ENCODE results near the gene DLGAP1. TPM values are rescaled to one million over a fixed set of nuclear protein-coding genes. Genes with fewer than 3 reads are reported as not detected.

The DLGAP1 gene
- total and polyA plus RNA-seq, 10 donors, result 0.11 to 6.0 (median 2.1) TPM

DNA sequence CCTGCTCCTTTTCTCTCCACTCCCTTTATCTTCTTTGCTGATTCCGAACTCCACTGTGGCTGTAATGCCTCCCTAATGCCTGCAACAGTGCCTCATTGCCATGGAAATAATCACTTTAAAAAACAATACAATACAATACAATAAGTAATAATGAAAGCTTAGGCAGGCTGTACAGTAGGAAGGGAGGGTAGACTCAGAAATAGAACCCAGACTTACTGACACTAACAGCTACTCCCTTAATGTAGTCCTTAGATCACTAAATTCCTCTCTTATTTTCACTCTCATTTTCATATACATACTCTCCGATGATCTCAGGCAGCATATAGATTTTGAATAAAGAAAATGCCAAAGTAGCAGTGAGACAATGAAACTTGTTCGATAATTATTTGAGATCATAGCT is 70.2 kb downstream of the DLGAP1 start:
- no peak for DNase-seq
- TF ChIP-seq POLR2A (IDR thresholded peaks at IDR 0.05), result no peak
- no peak for TF ChIP-seq POLR2AphosphoS5 (IDR thresholded peaks at IDR 0.05)
- TF ChIP-seq, protein P1, sequence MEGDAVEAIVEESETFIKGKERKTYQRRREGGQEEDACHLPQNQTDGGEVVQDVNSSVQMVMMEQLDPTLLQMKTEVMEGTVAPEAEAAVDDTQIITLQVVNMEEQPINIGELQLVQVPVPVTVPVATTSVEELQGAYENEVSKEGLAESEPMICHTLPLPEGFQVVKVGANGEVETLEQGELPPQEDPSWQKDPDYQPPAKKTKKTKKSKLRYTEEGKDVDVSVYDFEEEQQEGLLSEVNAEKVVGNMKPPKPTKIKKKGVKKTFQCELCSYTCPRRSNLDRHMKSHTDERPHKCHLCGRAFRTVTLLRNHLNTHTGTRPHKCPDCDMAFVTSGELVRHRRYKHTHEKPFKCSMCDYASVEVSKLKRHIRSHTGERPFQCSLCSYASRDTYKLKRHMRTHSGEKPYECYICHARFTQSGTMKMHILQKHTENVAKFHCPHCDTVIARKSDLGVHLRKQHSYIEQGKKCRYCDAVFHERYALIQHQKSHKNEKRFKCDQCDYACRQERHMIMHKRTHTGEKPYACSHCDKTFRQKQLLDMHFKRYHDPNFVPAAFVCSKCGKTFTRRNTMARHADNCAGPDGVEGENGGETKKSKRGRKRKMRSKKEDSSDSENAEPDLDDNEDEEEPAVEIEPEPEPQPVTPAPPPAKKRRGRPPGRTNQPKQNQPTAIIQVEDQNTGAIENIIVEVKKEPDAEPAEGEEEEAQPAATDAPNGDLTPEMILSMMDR (IDR thresholded peaks at IDR 0.05 in 8 of 11, conservative IDR thresholded peaks at IDR 0.05 in 3 of 11), result no peak
- 23 to 41% (median 31%) methylated on average over 3 of the region's 3 CpGs for WGBS, 5 donors
- intact Hi-C loops (cut with DNase I; ENCODE audit: low total_unique reads), result no loop called here
- H3K9me3 ChIP-seq, result no peaks in the 10 kb centered on the region
- H3K27ac ChIP-seq, result no peak overlapping the region
- H3K4me3 ChIP-seq, result no peak overlapping the region
- H3K4me1 ChIP-seq, result no peaks in the 10 kb centered on the region
- no peaks in the 10 kb centered on the region for H3K27me3 ChIP-seq (replicated peaks in 1 of 7)
- H3K36me3 ChIP-seq, result no peaks in the 10 kb centered on the region

DNA sequence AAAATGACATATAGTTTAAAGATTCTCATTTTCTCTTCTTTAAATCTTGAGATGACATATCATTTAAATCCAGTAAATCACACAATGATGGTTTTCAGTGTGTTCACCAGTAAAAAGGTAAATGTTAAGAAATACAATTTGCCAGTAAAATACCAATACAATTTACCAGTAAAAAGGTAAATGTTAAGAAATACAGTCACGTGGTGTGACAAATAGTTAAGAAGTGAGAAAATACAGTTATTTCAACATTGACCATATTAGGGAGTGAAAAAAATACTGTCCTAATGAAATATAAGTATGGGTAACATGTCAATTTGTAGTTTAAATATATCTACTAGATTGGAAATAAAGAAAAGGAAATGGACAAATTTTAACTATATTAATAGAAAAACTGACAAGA is 80.5 kb downstream of the DLGAP1 start:
- Histone ChIP-seq H3K27me3 (replicated peaks in 1 of 7) (no peaks in the 10 kb centered on the region), H3K36me3 (no peaks in the 10 kb centered on the region), H3K9me3 (peaks cover 0 to 6% (median 0%) of the 10 kb centered on the region in 8 donors), H3K4me1 (no peaks in the 10 kb centered on the region), H3K27ac (no peak overlapping the region), H3K4me3 (no peak overlapping the region)
- TF ChIP-seq POLR2AphosphoS5 (IDR thresholded peaks at IDR 0.05), result no peak
- TF ChIP-seq, protein P1 (IDR thresholded peaks at IDR 0.05 in 8 of 11, conservative IDR thresholded peaks at IDR 0.05 in 3 of 11), result no peak
- no peak for TF ChIP-seq POLR2A (IDR thresholded peaks at IDR 0.05)
- DNase-seq, result no peak
- WGBS, 5 donors, result 71 to 93% (median 79%) methylated on average over 1 of the region's 1 CpG
- intact Hi-C loops (cut with DNase I; ENCODE audit: low total_unique reads), result no loop called here

DNA sequence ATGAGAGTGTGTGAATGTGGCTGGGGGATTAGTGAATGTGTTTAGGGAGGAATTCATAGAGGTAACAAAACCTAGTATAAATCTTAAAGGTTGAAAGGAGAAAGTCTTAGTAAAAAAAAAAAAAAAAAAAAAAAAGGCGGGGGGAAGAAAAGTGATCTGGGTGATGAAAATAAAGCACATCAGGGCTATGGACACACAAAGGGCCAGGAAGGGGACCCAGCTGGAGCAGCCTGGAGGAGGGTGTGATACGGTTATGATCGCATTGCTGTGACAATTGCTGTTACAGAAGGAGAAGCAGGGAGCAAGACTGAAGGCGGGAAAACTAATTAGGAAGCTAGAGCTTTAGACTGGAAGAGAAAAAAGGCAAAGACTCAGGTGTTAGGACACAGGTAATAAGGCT is 85.4 kb downstream of the DLGAP1 start:
- 65 to 75% (median 73%) methylated on average over 4 of the region's 4 CpGs for WGBS, 5 donors
- DNase-seq, result no peak
- Histone ChIP-seq H3K9me3 (peaks cover 0 to 9% (median 2%) of the 10 kb centered on the region in 8 donors), H3K4me1 (no peaks in the 10 kb centered on the region), H3K27me3 (replicated peaks in 1 of 7) (no peaks in the 10 kb centered on the region), H3K27ac (no peak overlapping the region), H3K4me3 (no peak overlapping the region), H3K36me3 (no peaks in the 10 kb centered on the region)
- intact Hi-C loops (cut with DNase I; ENCODE audit: low total_unique reads), result no loop called here
- TF ChIP-seq, protein P1 (IDR thresholded peaks at IDR 0.05 in 8 of 11, conservative IDR thresholded peaks at IDR 0.05 in 3 of 11), result no peak
- TF ChIP-seq POLR2AphosphoS5 (IDR thresholded peaks at IDR 0.05), result no peak
- no peak for TF ChIP-seq POLR2A (IDR thresholded peaks at IDR 0.05)

DNA sequence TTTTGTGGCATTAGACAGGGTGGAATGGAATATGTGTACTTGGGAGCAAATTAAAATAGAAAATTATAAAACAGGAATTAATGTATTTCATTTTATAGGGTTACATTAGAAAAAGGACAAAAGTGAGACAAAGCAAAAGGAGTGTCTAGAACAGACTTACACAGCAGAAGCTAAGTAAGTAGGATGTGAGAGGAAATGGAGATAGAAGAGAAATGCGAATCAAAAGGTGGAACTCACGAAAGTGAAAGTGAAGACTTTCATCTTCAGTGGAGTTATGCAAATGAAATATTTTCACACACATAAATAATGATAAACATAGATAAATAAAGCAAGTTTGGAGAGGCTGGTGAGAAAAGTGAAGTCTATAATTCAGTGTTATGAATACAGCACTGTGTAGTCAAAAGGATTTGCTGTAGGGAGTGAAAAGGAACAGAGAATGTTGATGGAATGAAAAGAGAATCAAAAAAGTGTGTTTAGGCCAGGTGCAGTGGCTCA is 94.8 kb downstream of the DLGAP1 start:
- no peak overlapping the region for H3K27ac ChIP-seq
- no peaks in the 10 kb centered on the region for H3K36me3 ChIP-seq
- H3K4me3 ChIP-seq, result no peak overlapping the region
- H3K9me3 ChIP-seq, result peaks cover 0 to 32% (median 13%) of the 10 kb centered on the region in 8 donors
- TF ChIP-seq, protein P1 (IDR thresholded peaks at IDR 0.05 in 8 of 11, conservative IDR thresholded peaks at IDR 0.05 in 3 of 11), result no peak
- TF ChIP-seq POLR2A (IDR thresholded peaks at IDR 0.05) (no peak), POLR2AphosphoS5 (IDR thresholded peaks at IDR 0.05) (no peak)
- intact Hi-C loops (cut with DNase I; ENCODE audit: low total_unique reads), result no loop called here
- H3K27me3 ChIP-seq (replicated peaks in 1 of 7), result no peaks in the 10 kb centered on the region
- WGBS, 5 donors, result 67 to 95% (median 75%) methylated on average over 2 of the region's 2 CpGs
- DNase-seq, result no peak
- no peaks in the 10 kb centered on the region for H3K4me1 ChIP-seq

Data from spleen (tissue), 11 donors.